HEK293T (cell line): ENCODE data around the gene PTPRD.

ENCODE experiments used
- CTCF ChIA-PET: fragments of 350-600 bp; formaldehyde crosslinking; extraction: SDS; loops from one replicate; lab custom pipeline; 2021; ENCODE audit warnings: antibody characterized with exemption, inconsistent platforms; lab: Yijun Ruan, JAX
- POLR2A ChIA-PET: fragments of 350-600 bp; formaldehyde crosslinking; extraction: SDS; loops from one replicate; lab custom pipeline; 2020; ENCODE audit warnings: antibody characterized with exemption, inconsistent platforms; lab: Yijun Ruan, JAX
- DNase-seq: peaks from one replicate; pipeline ENCODE4 v3.0.0; 2012; ENCODE audit warnings: mixed read lengths; ENCODE audit errors: extremely low spot score
- ARNT ChIP-seq: fragments of 450-650 bp; IDR thresholded peaks from 2 replicates; pipeline ENCODE4 v1.6.1; 2017; ENCODE audit warnings: mild to moderate bottlenecking
- BHLHE40 ChIP-seq: fragments of 450-650 bp; IDR thresholded peaks from 2 replicates; pipeline ENCODE4 v1.6.1; 2016; ENCODE audit warnings: mild to moderate bottlenecking, moderate library complexity, borderline replicate concordance
- CTBP1 ChIP-seq: fragments of 450-650 bp; IDR thresholded peaks from 2 replicates; pipeline ENCODE4 v1.6.1; 2016; ENCODE audit warnings: borderline replicate concordance
- ELF4 ChIP-seq: fragments of 450-650 bp; IDR thresholded peaks from 2 replicates; pipeline ENCODE4 v1.6.1; 2017; ENCODE audit warnings: antibody characterized with exemption
- FOXA1 ChIP-seq: fragments of 450-650 bp; IDR thresholded peaks from 2 replicates; pipeline ENCODE4 v1.6.1; 2016; ENCODE audit warnings: mild to moderate bottlenecking
- FOXK2 ChIP-seq: fragments of 450-650 bp; IDR thresholded peaks from 2 replicates; pipeline ENCODE4 v1.6.1; 2016; ENCODE audit warnings: mild to moderate bottlenecking
- FOXM1 ChIP-seq: fragments of 450-650 bp; IDR thresholded peaks from 2 replicates; pipeline ENCODE4 v1.6.1; 2017; ENCODE audit warnings: mild to moderate bottlenecking, borderline replicate concordance
- HDGF ChIP-seq: fragments of 450-650 bp; IDR thresholded peaks from 2 replicates; pipeline ENCODE4 v1.6.1; 2017; ENCODE audit warnings: antibody characterized with exemption, borderline replicate concordance
- L3MBTL2 ChIP-seq: fragments of 450-650 bp; conservative IDR thresholded peaks from 2 replicates; pipeline ENCODE4 v1.6.1; 2016; ENCODE audit warnings: mild to moderate bottlenecking
- LEF1 ChIP-seq: fragments of 450-650 bp; IDR thresholded peaks from 2 replicates; pipeline ENCODE4 v1.6.1; 2017; ENCODE audit warnings: mild to moderate bottlenecking, borderline replicate concordance
- NFRKB ChIP-seq: fragments of 450-650 bp; IDR thresholded peaks from 2 replicates; pipeline ENCODE4 v1.6.1; 2016; ENCODE audit warnings: mild to moderate bottlenecking, moderate library complexity
- PKNOX1 ChIP-seq: fragments of 450-650 bp; IDR thresholded peaks from 2 replicates; pipeline ENCODE4 v1.6.1; 2016
- SP1 ChIP-seq: fragments of 450-650 bp; IDR thresholded peaks from 2 replicates; pipeline ENCODE4 v1.6.1; 2017
- SUZ12 ChIP-seq: fragments of 450-650 bp; IDR thresholded peaks from 2 replicates; pipeline ENCODE4 v1.6.1; 2016; ENCODE audit warnings: mild to moderate bottlenecking
- TARDBP ChIP-seq: fragments of 450-650 bp; IDR thresholded peaks from 2 replicates; pipeline ENCODE4 v1.6.1; 2016
- ZNF384 ChIP-seq: fragments of 450-650 bp; IDR thresholded peaks from 2 replicates; pipeline ENCODE4 v1.6.1; 2016

Gene PTPRD

GRCh38 chr9:8484597-8485191 lies 2128.1 kb downstream of the PTPRD start:
- TF ChIP-seq LEF1 (no peak), BHLHE40 (no peak), PKNOX1 (no peak), ZNF384 (no peak), FOXK2 (no peak), FOXM1 (no peak), SP1 (no peak), NFRKB (no peak), CTBP1 (no peak), ARNT (no peak), FOXA1 (no peak), SUZ12 (no peak), ELF4 (no peak), HDGF (no peak), TARDBP (no peak), L3MBTL2 (no peak)
- ChIA-PET POLR2A (no interaction called here), CTCF (no interaction called here)
- DNase-seq, result no peak

- TF ChIP-seq L3MBTL2 (no peak), NFRKB (no peak), FOXK2 (no peak), CTBP1 (no peak)
- ChIA-PET CTCF (no interaction called here), POLR2A (interaction anchor here (0.6 kb wide), 1 partner anchor 11 kb away, joined by 3 read pairs; no protein-coding TSS in a partner anchor)
- no peak for DNase-seq
These were observed 2135.4 kb downstream of the PTPRD start for GRCh38 chr9:8477450-8477849.

GRCh38 chr9:8474937-8475336 lies 2137.9 kb downstream of the PTPRD start:
- CTCF ChIA-PET, result no interaction called here
- POLR2A ChIA-PET, result no interaction called here
- TF ChIP-seq ZNF384 (no peak), FOXK2 (no peak), L3MBTL2 (no peak), HDGF (no peak), NFRKB (no peak), SUZ12 (no peak), BHLHE40 (no peak), CTBP1 (no peak), TARDBP (no peak), ELF4 (no peak), ARNT (no peak), LEF1 (no peak), FOXM1 (no peak), SP1 (no peak), FOXA1 (no peak), PKNOX1 (no peak)
- DNase-seq, result no peak

GRCh38 chr9:8473244-8474020 lies 2139.4 kb downstream of the PTPRD start:
- DNase-seq, result no peak
- ChIA-PET CTCF (no interaction called here), POLR2A (no interaction called here)
- TF ChIP-seq LEF1 (no peak), PKNOX1 (no peak), FOXK2 (no peak), CTBP1 (no peak), HDGF (no peak), FOXM1 (no peak), BHLHE40 (no peak), NFRKB (no peak), ARNT (no peak), ZNF384 (no peak), L3MBTL2 (no peak), ELF4 (no peak), FOXA1 (no peak), SP1 (no peak), SUZ12 (no peak), TARDBP (no peak)

- no peak for DNase-seq
- TF ChIP-seq BHLHE40, result no peak
- no peak for TF ChIP-seq SP1
- TF ChIP-seq ELF4, result no peak
- no peak for TF ChIP-seq ARNT
- no peak for TF ChIP-seq TARDBP
- no peak for TF ChIP-seq FOXM1
- ChIA-PET POLR2A (no interaction called here), CTCF (no interaction called here)
These were observed 2144.7 kb downstream of the PTPRD start for GRCh38 chr9:8468045-8468637.

GRCh38 chr9:8457816-8458215 lies 2155.0 kb downstream of the PTPRD start:
- ChIA-PET CTCF (no interaction called here), POLR2A (no interaction called here)
- DNase-seq, result no peak
- TF ChIP-seq HDGF (no peak), SUZ12 (no peak), FOXM1 (no peak), CTBP1 (no peak), PKNOX1 (no peak)
